ENCODE data around the gene COX6B1.
"Not testable (repeated sequence)": the region's sequence is repeated elsewhere in the genome, so short reads cannot be mapped to it uniquely, and the experiment has no call there.

COX6B1 gene

GRCh38 chr19:35665157-35665556 lies 17.0 kb downstream of the COX6B1 start:
- DNase-seq (ENCODE audit: low read depth in 2 of 2) = no peak

- no peak for DNase-seq (ENCODE audit: low read depth in 2 of 2)
These were observed 17.5 kb downstream of the COX6B1 start for GRCh38 chr19:35665604-35666003.

GRCh38 chr19:35666251-35666913 lies 18.3 kb downstream of the COX6B1 start, which contains the start of gene UPK1A:
TSS of gene UPK1A (plus strand) at chr19:35666517. CDS start at chr19:35666813, 296 bp downstream.
- DNase-seq (ENCODE audit: low read depth in 2 of 2) = no peak

- no peak for DNase-seq (ENCODE audit: low read depth in 2 of 2)
These were observed 21.4 kb downstream of the COX6B1 start for GRCh38 chr19:35669566-35669965.

- DNase-seq (ENCODE audit: low read depth in 2 of 2) = no peak
These were observed 21.9 kb downstream of the COX6B1 start for GRCh38 chr19:35669974-35670373.

- no peak for DNase-seq (ENCODE audit: low read depth in 2 of 2)
These were observed 22.6 kb downstream of the COX6B1 start for GRCh38 chr19:35670686-35671085.

- no peak for DNase-seq (ENCODE audit: low read depth in 2 of 2)
These were observed 23.7 kb downstream of the COX6B1 start for GRCh38 chr19:35671818-35672217.

- peak; percentile 45 to 56 for DNase-seq (ENCODE audit: low read depth in 2 of 2)
These were observed 25.1 kb downstream of the COX6B1 start for GRCh38 chr19:35673121-35673804.

GRCh38 chr19:35675589-35676140 lies 27.5 kb downstream of the COX6B1 start:
- no peak for DNase-seq (ENCODE audit: low read depth in 2 of 2)

- DNase-seq (ENCODE audit: low read depth in 2 of 2) = no peak
These were observed 41.7 kb downstream of the COX6B1 start for GRCh38 chr19:35689836-35690235.

- not testable (repeated sequence) for DNase-seq (ENCODE audit: low read depth in 2 of 2)
These were observed 43.0 kb downstream of the COX6B1 start for GRCh38 chr19:35691106-35691505.

GRCh38 chr19:35692010-35692409 lies 43.9 kb downstream of the COX6B1 start:
- no peak for DNase-seq (ENCODE audit: low read depth in 2 of 2)

GRCh38 chr19:35693422-35693821 lies 45.3 kb downstream of the COX6B1 start:
- no peak for DNase-seq (ENCODE audit: low read depth in 2 of 2)

- peak; percentile 81 to 87 for DNase-seq (ENCODE audit: low read depth in 2 of 2)
These were observed 45.9 kb downstream of the COX6B1 start for GRCh38 chr19:35693835-35694599.

GRCh38 chr19:35695895-35696422 lies 47.8 kb downstream of the COX6B1 start:
- no peak for DNase-seq (ENCODE audit: low read depth in 2 of 2)

GRCh38 chr19:35696835-35697234 lies 48.7 kb downstream of the COX6B1 start:
- DNase-seq (ENCODE audit: low read depth in 2 of 2) = no peak

GRCh38 chr19:35702223-35703012 lies 54.3 kb downstream of the COX6B1 start:
- DNase-seq (ENCODE audit: low read depth in 2 of 2) = peak; percentile 91 to 92

GRCh38 chr19:35703343-35703742 lies 55.2 kb downstream of the COX6B1 start:
- DNase-seq (ENCODE audit: low read depth in 2 of 2) = no peak

- no peak for DNase-seq (ENCODE audit: low read depth in 2 of 2)
These were observed 56.1 kb downstream of the COX6B1 start, which contains the start of gene ZBTB32 for GRCh38 chr19:35704218-35704617. TSS of gene ZBTB32 (plus strand) at chr19:35704558. CDS start at chr19:35714627, 10,069 bp downstream.

All from stimulated activated CD4-positive, alpha-beta T cell treated with anti-CD3 and anti-CD28 coated beads, Interleukin-15, amount 100 ng/mL, for 48 hours (primary cell).